A549 (cell line): ENCODE data around the gene CCDC63. TPM values are rescaled to one million over a fixed set of nuclear protein-coding genes. Genes with fewer than 3 reads are reported as not detected.

Experiments used
- ATAC-seq, 2 experiments: fragments of 200-7000 bp in 1 of 2; fragments of >200 bp in 1 of 2; cut with Nextera tagmentation in 1 of 2; cut with Tn5 transposase in 1 of 2; 3 replicates each; pipeline versions ENCODE4 v1.8.0 to v1.9.1; 2018 to 2020; ENCODE audit warnings: mild to moderate bottlenecking in 1 of 2, moderate library complexity in 1 of 2
- CTCF ChIA-PET: fragments of 300-600 bp; sonication (Branson Sonifier 250); formaldehyde crosslinking; extraction: SDS; loops from one replicate; lab custom pipeline; 2021; ENCODE audit warnings: antibody characterized with exemption, inconsistent platforms; lab: Yijun Ruan, JAX
- POLR2A ChIA-PET: fragments of 350-600 bp; formaldehyde crosslinking; extraction: SDS; loops from one replicate; lab custom pipeline; 2021; ENCODE audit warnings: antibody characterized with exemption, inconsistent platforms; lab: Yijun Ruan, JAX
- DNase-seq, 2 experiments: peaks; one replicate each; pipeline versions ENCODE4 v3.0.0 to v3.0.0-alpha.2; 2011 to 2016; ENCODE audit warnings: low read depth in 1 of 2, low spot score in 1 of 2
- FAIRE-seq: peaks from 2 replicates; lab custom pipeline; 2011; peaks lifted over from hg19 to GRCh38; lab: Jason Lieb, UNC
- H3K27ac ChIP-seq, 2 experiments: fragments of >200 bp; sonication (Bioruptor Twin); formaldehyde crosslinking; 3 replicates each; pipeline ENCODE4 v1.5.1; 2016 to 2017
- H3K4me1 ChIP-seq: fragments of >200 bp; sonication (Bioruptor Twin); formaldehyde crosslinking; 3 replicates; pipeline ENCODE4 v1.6.1; 2016
- H3K4me2 ChIP-seq: fragments of >200 bp; sonication (Bioruptor Twin); formaldehyde crosslinking; 3 replicates; pipeline ENCODE4 v1.6.1; 2016
- H3K4me3 ChIP-seq: fragments of >200 bp; sonication (Bioruptor Twin); formaldehyde crosslinking; 3 replicates; pipeline ENCODE4 v1.5.1; 2016
- H3K9me3 ChIP-seq: fragments of >200 bp; sonication (Bioruptor Twin); formaldehyde crosslinking; 3 replicates; pipeline ENCODE4 v1.6.1; 2016
- BHLHE40 ChIP-seq: IDR thresholded peaks from 2 replicates; pipeline ENCODE4 v1.6.1; 2012; ENCODE audit warnings: low read depth, low read length, inconsistent platforms
- CEBPB ChIP-seq, 2 experiments: fragments of >200 bp in 1 of 2; sonication (Bioruptor Twin) in 1 of 2; formaldehyde crosslinking in 1 of 2; IDR thresholded peaks; 2 replicates each; pipeline ENCODE4 v1.6.1; 2012 to 2016
- ESRRA ChIP-seq: fragments of 150-350 bp; IDR thresholded peaks from 2 replicates; pipeline ENCODE4 v1.6.1; 2014; ENCODE audit warnings: mild to moderate bottlenecking, low read length, borderline replicate concordance
- FOSL2 ChIP-seq, 2 experiments: fragments of 450-650 bp in 1 of 2; fragments of >200 bp in 1 of 2; sonication (Bioruptor Twin) in 1 of 2; formaldehyde crosslinking; IDR thresholded peaks; 2 replicates each; pipeline versions ENCODE4 v1.5.0 to v1.6.1; 2016 to 2020; ENCODE audit warnings: mild to moderate bottlenecking in 1 of 2, moderate library complexity in 1 of 2
- GATA3 ChIP-seq: IDR thresholded peaks from 2 replicates; pipeline ENCODE4 v1.6.1; 2012; ENCODE audit warnings: borderline replicate concordance
- HOXB5 ChIP-seq: fragments of 250-450 bp; sonication (Bioruptor Pico); IDR thresholded peaks from 2 replicates; pipeline ENCODE4 v1.5.0; 2020; ENCODE audit warnings: mild to moderate bottlenecking, moderate library complexity
- MAFK ChIP-seq: fragments of 450-650 bp; IDR thresholded peaks from 2 replicates; pipeline ENCODE4 v1.6.1; 2014; ENCODE audit not compliant: partially characterized antibody
- NR3C1 ChIP-seq: fragments of >200 bp; sonication (Bioruptor Twin); formaldehyde crosslinking; IDR thresholded peaks from 3 replicates; pipeline ENCODE4 v1.6.1; 2017
- RCOR1 ChIP-seq: fragments of 150-350 bp; IDR thresholded peaks from 2 replicates; pipeline ENCODE4 v1.6.1; 2014; ENCODE audit warnings: antibody characterized with exemption, low read length, low read depth
- SMC3 ChIP-seq: fragments of >200 bp; sonication (Bioruptor Twin); formaldehyde crosslinking; IDR thresholded peaks from 3 replicates; pipeline ENCODE4 v1.6.1; 2018; ENCODE audit warnings: inconsistent platforms
- SREBF2 ChIP-seq: fragments of 450-650 bp; IDR thresholded peaks from 2 replicates; pipeline ENCODE4 v1.6.1; 2014; ENCODE audit warnings: mild to moderate bottlenecking, moderate library complexity
- TP53 ChIP-seq: fragments of 250-450 bp; sonication (Bioruptor Pico); IDR thresholded peaks from 2 replicates; pipeline ENCODE4 v1.5.0; 2021; ENCODE audit warnings: mild to moderate bottlenecking, moderate library complexity
- ZFP36 ChIP-seq: fragments of 450-650 bp; IDR thresholded peaks from 2 replicates; pipeline ENCODE4 v1.6.1; 2014; ENCODE audit warnings: borderline replicate concordance; ENCODE audit not compliant: partially characterized antibody
- ZNF302 ChIP-seq: fragments of 250-450 bp; sonication (Bioruptor Pico); IDR thresholded peaks from 2 replicates; pipeline ENCODE4 v1.9.0; 2021; ENCODE audit warnings: inconsistent platforms, mild to moderate bottlenecking, moderate library complexity
- ZSCAN20 ChIP-seq: fragments of 250-450 bp; sonication (Bioruptor Pico); IDR thresholded peaks from 2 replicates; pipeline ENCODE4 v1.8.0; 2022; ENCODE audit warnings: mild to moderate bottlenecking, moderate library complexity
- WGBS: methylation state at CpG from one replicate; pipeline ENCODE4 v1.1.6; 2017; ENCODE audit errors: missing lambda C conversion rate; 5-methylcytosine and 5-hydroxymethylcytosine counted together
- polyA plus RNA-seq, 4 experiments: library from polyadenylated mRNA; depleted of rRNA in 3 of 4; stranded (reverse); fragments of >200 nt; fragmentation: RNase III in 1 of 4; extraction: RNeasy Plus Mini Kit Qiagen cat#74134 plus additional on column Dnase treatment in 1 of 4; gene quantifications; 2 replicates in 3 of 4; 3 replicates in 1 of 4; pipeline ENCODE4 v1.2.3, GENCODE V29; 2011 to 2017
- TF ChIP-seq, protein P1 (sequence below): fragments of >200 bp; sonication (Bioruptor Twin); formaldehyde crosslinking; IDR thresholded peaks from 3 replicates; pipeline ENCODE4 v1.5.1; 2016
- TF ChIP-seq, protein P2 (sequence below): IDR thresholded peaks from 2 replicates; pipeline ENCODE4 v1.6.1; 2012
- TF ChIP-seq, protein P3 (sequence below): fragments of 250-450 bp; sonication (Bioruptor Pico); IDR thresholded peaks from 2 replicates; pipeline ENCODE4 v1.5.0; 2020; ENCODE audit warnings: low read depth, mild to moderate bottlenecking, moderate library complexity
- TF ChIP-seq, protein P4 (sequence below): fragments of 150-350 bp; IDR thresholded peaks from 2 replicates; pipeline ENCODE4 v1.6.1; 2014; ENCODE audit warnings: low read depth, mild to moderate bottlenecking, low read length

Gene CCDC63
- polyA plus RNA-seq, 2 of the 4 experiments (the other 2 are of a cell fraction), result 0.04 TPM; not detected in 1

DNA sequence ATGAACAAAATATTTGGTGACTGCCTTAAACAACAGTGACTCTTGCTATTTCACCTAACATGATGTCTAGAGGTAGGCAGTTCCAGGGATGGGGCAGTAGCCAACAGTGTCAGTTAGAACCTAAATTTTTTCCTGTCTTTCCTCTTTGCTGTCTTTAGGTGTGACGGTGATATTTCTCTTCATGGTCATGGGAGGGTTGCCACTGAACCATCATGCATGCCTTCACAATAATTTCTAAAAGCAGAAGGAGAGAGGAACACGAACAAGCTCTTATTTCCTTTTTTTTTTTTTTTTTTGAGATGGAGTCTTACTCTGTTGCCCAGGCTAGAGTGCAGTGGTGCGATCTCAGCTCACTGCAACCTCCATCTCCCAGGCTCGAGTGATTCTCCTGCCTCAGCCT is 2.4 kb downstream of the CCDC63 start (continued):
- TF ChIP-seq, protein P1, sequence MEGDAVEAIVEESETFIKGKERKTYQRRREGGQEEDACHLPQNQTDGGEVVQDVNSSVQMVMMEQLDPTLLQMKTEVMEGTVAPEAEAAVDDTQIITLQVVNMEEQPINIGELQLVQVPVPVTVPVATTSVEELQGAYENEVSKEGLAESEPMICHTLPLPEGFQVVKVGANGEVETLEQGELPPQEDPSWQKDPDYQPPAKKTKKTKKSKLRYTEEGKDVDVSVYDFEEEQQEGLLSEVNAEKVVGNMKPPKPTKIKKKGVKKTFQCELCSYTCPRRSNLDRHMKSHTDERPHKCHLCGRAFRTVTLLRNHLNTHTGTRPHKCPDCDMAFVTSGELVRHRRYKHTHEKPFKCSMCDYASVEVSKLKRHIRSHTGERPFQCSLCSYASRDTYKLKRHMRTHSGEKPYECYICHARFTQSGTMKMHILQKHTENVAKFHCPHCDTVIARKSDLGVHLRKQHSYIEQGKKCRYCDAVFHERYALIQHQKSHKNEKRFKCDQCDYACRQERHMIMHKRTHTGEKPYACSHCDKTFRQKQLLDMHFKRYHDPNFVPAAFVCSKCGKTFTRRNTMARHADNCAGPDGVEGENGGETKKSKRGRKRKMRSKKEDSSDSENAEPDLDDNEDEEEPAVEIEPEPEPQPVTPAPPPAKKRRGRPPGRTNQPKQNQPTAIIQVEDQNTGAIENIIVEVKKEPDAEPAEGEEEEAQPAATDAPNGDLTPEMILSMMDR, result no peak

DNA sequence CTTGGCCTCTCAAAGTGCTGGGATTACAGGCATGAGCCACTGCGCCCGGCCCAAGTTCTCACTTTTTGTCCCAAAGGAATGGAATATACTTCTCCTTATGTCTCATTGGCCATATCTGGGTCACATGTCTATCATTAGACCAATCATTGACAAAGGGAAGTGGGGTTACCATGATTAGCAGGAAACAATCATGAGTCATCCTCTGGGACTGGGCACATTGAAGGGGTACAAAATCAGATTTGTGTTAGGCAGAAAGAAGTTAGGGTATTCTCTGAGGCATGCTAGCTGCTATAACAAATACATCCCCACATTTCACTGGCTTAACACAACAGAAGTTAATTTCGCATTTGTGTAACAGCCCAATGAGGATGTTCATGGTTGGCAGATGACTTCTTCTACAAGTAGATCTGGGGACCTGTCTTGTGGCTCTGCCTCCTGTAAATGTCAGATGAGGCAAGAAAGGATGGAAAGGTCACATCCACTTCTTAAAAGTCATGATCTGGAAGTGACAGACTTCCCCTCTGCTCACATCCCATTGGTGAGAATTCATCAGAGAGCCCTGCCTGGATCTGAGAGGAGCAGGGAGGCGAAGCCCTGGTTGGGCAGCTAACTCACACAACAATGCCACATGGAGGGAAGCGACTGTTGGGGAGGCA is 3.1 kb downstream of the CCDC63 start:
- TF ChIP-seq FOSL2 (IDR thresholded peaks at IDR 0.05), result no peak
- TF ChIP-seq FOSL2 (CRISPR knock-in tag; IDR thresholded peaks at IDR 0.05), result peak; percentile 30; the same call in 1 of the 2 replicates
- TF ChIP-seq, protein P2, sequence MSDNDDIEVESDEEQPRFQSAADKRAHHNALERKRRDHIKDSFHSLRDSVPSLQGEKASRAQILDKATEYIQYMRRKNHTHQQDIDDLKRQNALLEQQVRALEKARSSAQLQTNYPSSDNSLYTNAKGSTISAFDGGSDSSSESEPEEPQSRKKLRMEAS, result no peak
- TF ChIP-seq, all 56 proteins: peak for 1
- Histone ChIP-seq H3K4me1 (no peaks in the 10 kb centered on the region), H3K27ac (no peak overlapping the region), H3K9me3 (no peaks in the 10 kb centered on the region), H3K4me3 (no peak overlapping the region), H3K4me2 (no peak overlapping the region)
- DNase-seq (peak in 1 of 2 experiments; percentile 21), FAIRE-seq (no peak), ATAC-seq (no peak)
- WGBS, result 81% methylated on average over 5 of the region's 5 CpGs
- ChIA-PET POLR2A (no interaction called here), CTCF (interaction anchor here (1.3 to 5.7 kb wide), 2 partner anchors 23 to 540 kb away, joined by 3 to 34 read pairs; no protein-coding TSS in a partner anchor)

DNA sequence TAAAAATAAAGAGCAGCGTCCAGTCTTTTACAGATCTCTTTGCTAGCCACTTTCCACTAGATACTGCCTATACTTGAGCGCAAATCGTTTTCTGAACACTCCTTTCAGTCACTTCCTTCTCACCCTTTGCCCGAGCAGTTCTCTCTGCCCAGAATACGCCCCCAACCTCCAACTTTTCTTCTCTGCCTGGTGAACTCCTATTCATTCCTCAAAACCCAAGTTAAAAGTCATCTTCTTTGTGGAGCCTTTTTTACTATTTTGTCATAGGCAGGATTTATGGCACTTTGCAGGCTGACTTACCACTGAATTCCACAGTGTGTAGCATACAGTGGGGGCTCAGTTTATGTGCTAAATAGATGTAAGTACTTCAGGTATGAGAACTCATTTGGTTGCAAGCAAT is 4.0 kb downstream of the CCDC63 start:
- ATAC-seq (no peak), FAIRE-seq (no peak), DNase-seq (no peak)
- no peaks in the 10 kb centered on the region for H3K4me1 ChIP-seq
- H3K27ac ChIP-seq, result no peak overlapping the region
- ChIA-PET POLR2A (no interaction called here), CTCF (no interaction called here)
- H3K9me3 ChIP-seq, result no peaks in the 10 kb centered on the region
- no peak overlapping the region for H3K4me2 ChIP-seq
- no peak overlapping the region for H3K4me3 ChIP-seq
- WGBS, result 47% methylated on average over 5 of the region's 5 CpGs
- TF ChIP-seq NR3C1, result no peak
- TF ChIP-seq, protein P3, sequence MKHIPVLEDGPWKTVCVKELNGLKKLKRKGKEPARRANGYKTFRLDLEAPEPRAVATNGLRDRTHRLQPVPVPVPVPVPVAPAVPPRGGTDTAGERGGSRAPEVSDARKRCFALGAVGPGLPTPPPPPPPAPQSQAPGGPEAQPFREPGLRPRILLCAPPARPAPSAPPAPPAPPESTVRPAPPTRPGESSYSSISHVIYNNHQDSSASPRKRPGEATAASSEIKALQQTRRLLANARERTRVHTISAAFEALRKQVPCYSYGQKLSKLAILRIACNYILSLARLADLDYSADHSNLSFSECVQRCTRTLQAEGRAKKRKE (CRISPR knock-in tag), result no peak
- no peak for TF ChIP-seq SMC3
- no peak for TF ChIP-seq SREBF2
- no peak for TF ChIP-seq HOXB5 (CRISPR knock-in tag)
- no peak for TF ChIP-seq ZNF302 (CRISPR knock-in tag)
- TF ChIP-seq ESRRA, result no peak
- no peak for TF ChIP-seq ZSCAN20 (CRISPR knock-in tag)
- TF ChIP-seq ZFP36, result no peak
- no peak for TF ChIP-seq MAFK
- TF ChIP-seq, protein P4, sequence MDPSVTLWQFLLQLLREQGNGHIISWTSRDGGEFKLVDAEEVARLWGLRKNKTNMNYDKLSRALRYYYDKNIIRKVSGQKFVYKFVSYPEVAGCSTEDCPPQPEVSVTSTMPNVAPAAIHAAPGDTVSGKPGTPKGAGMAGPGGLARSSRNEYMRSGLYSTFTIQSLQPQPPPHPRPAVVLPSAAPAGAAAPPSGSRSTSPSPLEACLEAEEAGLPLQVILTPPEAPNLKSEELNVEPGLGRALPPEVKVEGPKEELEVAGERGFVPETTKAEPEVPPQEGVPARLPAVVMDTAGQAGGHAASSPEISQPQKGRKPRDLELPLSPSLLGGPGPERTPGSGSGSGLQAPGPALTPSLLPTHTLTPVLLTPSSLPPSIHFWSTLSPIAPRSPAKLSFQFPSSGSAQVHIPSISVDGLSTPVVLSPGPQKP, result no peak
- TF ChIP-seq, protein P2, result no peak
- TF ChIP-seq GATA3, result no peak
- TF ChIP-seq TP53 (CRISPR knock-in tag), result no peak
- TF ChIP-seq CEBPB (IDR thresholded peaks at IDR 0.05), result no peak
- TF ChIP-seq RCOR1, result no peak
- TF ChIP-seq, protein P1, result no peak
- no peak for TF ChIP-seq BHLHE40
